ENCODE results near the gene STX11.

Gene STX11

GRCh38 chr6:144144996-144145395 is 5.3 kb upstream of the STX11 start:
- H4K8ac ChIP-seq (ENCODE audit: low read depth, low read length), result no peak overlapping the region
- no peak overlapping the region for H3K14ac ChIP-seq (ENCODE audit: low read length)
- no peak overlapping the region for H2AK5ac ChIP-seq (ENCODE audit: low read length)
- peaks cover 9% of the 10 kb centered on the region for H3K27me3 ChIP-seq (ENCODE audit: insufficient read depth, low read length)
- peaks cover 0 to 2% of the 10 kb centered on the region in 2 experiments for H3K4me1 ChIP-seq (ENCODE audit: control insufficient read depth in 1 of 2, insufficient read depth in 2 of 2, low read length in 2 of 2)
- no peak overlapping the region for H2BK5ac ChIP-seq (ENCODE audit: low read depth, low read length, poor library complexity)
- no peak overlapping the region for H3K4ac ChIP-seq (ENCODE audit: low read depth, low read length)
- H3K36me3 ChIP-seq (ENCODE audit: control insufficient read depth in 1 of 2, insufficient read depth in 2 of 2, low read length in 2 of 2), result no peaks in the 10 kb centered on the region
- WGBS (ENCODE audit: extremely low coverage, insufficient coverage, insufficient read length), result no CpG with 5 or more reads among the region's 1 CpG
- no peak overlapping the region for H3K23ac ChIP-seq (ENCODE audit: low read length)
- H3K18ac ChIP-seq (ENCODE audit: low read length), result no peak overlapping the region
- H2BK12ac ChIP-seq (ENCODE audit: low read length), result no peak overlapping the region
- no peak overlapping the region for H2AFZ ChIP-seq (ENCODE audit: insufficient read depth, low read length, poor library complexity)
- H3K79me1 ChIP-seq (ENCODE audit: low read length), result no peaks in the 10 kb centered on the region
- H3K27ac ChIP-seq (ENCODE audit: low read depth, low read length), result no peak overlapping the region
- H3K4me3 ChIP-seq (ENCODE audit: low read depth, low read length), result no peak overlapping the region
- no peak overlapping the region for H4K12ac ChIP-seq (ENCODE audit: low read depth, low read length)
- no peaks in the 10 kb centered on the region for H3K79me2 ChIP-seq (ENCODE audit: control insufficient read depth, insufficient read depth, low read length, poor library complexity)
- no peak overlapping the region for H3K4me2 ChIP-seq (ENCODE audit: low read length)
- H2BK120ac ChIP-seq (ENCODE audit: insufficient read depth, low read length, poor library complexity), result no peak overlapping the region
- H4K91ac ChIP-seq (ENCODE audit: low read depth, low read length), result no peak overlapping the region
- H3K9ac ChIP-seq (ENCODE audit: low read length), result no peak overlapping the region
- no peak for DNase-seq
- H3K9me3 ChIP-seq (ENCODE audit: insufficient read depth, low read depth, low read length), result peaks cover 4% of the 10 kb centered on the region

DNA sequence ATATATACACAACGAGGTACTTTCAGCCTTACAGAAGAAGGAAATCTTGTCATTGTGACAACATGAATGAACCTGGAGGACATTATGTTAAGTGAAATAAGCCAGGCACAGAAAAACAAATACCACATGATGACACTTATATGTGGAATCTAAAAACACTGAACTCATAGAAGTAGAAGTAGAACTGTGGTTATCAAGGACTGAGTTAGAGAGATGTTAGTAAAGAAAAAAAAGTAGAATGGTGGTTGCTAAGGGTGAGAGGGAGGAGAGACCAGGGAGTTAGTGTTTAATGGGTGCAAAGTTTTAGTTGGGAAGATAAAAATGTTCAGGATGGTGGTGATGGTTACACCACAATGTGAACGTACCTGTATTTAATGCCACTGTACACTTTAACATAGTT is 4.8 kb upstream of the STX11 start:
- no peak overlapping the region for H3K9ac ChIP-seq (ENCODE audit: low read length)
- no peak overlapping the region for H2BK120ac ChIP-seq (ENCODE audit: insufficient read depth, low read length, poor library complexity)
- H3K4me1 ChIP-seq (ENCODE audit: control insufficient read depth in 1 of 2, insufficient read depth in 2 of 2, low read length in 2 of 2), result peaks cover 0 to 2% of the 10 kb centered on the region in 2 experiments
- H3K79me2 ChIP-seq (ENCODE audit: control insufficient read depth, insufficient read depth, low read length, poor library complexity), result no peaks in the 10 kb centered on the region
- H3K27ac ChIP-seq (ENCODE audit: low read depth, low read length), result no peak overlapping the region
- H4K8ac ChIP-seq (ENCODE audit: low read depth, low read length), result no peak overlapping the region
- no peak overlapping the region for H3K4me3 ChIP-seq (ENCODE audit: low read depth, low read length)
- peaks cover 5% of the 10 kb centered on the region for H3K9me3 ChIP-seq (ENCODE audit: insufficient read depth, low read depth, low read length)
- no peak overlapping the region for H4K91ac ChIP-seq (ENCODE audit: low read depth, low read length)
- no peak for DNase-seq
- no peak overlapping the region for H4K12ac ChIP-seq (ENCODE audit: low read depth, low read length)
- no CpG with 5 or more reads among the region's 2 CpGs for WGBS (ENCODE audit: extremely low coverage, insufficient coverage, insufficient read length)
- no peaks in the 10 kb centered on the region for H3K79me1 ChIP-seq (ENCODE audit: low read length)
- H2BK5ac ChIP-seq (ENCODE audit: low read depth, low read length, poor library complexity), result no peak overlapping the region
- no peak overlapping the region for H3K14ac ChIP-seq (ENCODE audit: low read length)
- peaks cover 12% of the 10 kb centered on the region for H3K27me3 ChIP-seq (ENCODE audit: insufficient read depth, low read length)
- H3K23ac ChIP-seq (ENCODE audit: low read length), result no peak overlapping the region
- no peak overlapping the region for H2AK5ac ChIP-seq (ENCODE audit: low read length)
- H3K4ac ChIP-seq (ENCODE audit: low read depth, low read length), result no peak overlapping the region
- H3K18ac ChIP-seq (ENCODE audit: low read length), result no peak overlapping the region
- no peak overlapping the region for H2BK12ac ChIP-seq (ENCODE audit: low read length)
- H3K36me3 ChIP-seq (ENCODE audit: control insufficient read depth in 1 of 2, insufficient read depth in 2 of 2, low read length in 2 of 2), result no peaks in the 10 kb centered on the region
- no peak overlapping the region for H2AFZ ChIP-seq (ENCODE audit: insufficient read depth, low read length, poor library complexity)
- H3K4me2 ChIP-seq (ENCODE audit: low read length), result no peak overlapping the region

GRCh38 chr6:144148886-144149285 is 1.4 kb upstream of the STX11 start:
- H3K79me1 ChIP-seq (ENCODE audit: low read length), result no peaks in the 10 kb centered on the region
- no peak overlapping the region for H3K4me2 ChIP-seq (ENCODE audit: low read length)
- H4K91ac ChIP-seq (ENCODE audit: low read depth, low read length), result no peak overlapping the region
- H3K9me3 ChIP-seq (ENCODE audit: insufficient read depth, low read depth, low read length), result peaks cover 5% of the 10 kb centered on the region
- no peak overlapping the region for H3K27ac ChIP-seq (ENCODE audit: low read depth, low read length)
- H4K12ac ChIP-seq (ENCODE audit: low read depth, low read length), result no peak overlapping the region
- H3K23ac ChIP-seq (ENCODE audit: low read length), result no peak overlapping the region
- no peak overlapping the region for H3K18ac ChIP-seq (ENCODE audit: low read length)
- H3K79me2 ChIP-seq (ENCODE audit: control insufficient read depth, insufficient read depth, low read length, poor library complexity), result no peaks in the 10 kb centered on the region
- no CpG with 5 or more reads among the region's 4 CpGs for WGBS (ENCODE audit: extremely low coverage, insufficient coverage, insufficient read length)
- no peak overlapping the region for H2AFZ ChIP-seq (ENCODE audit: insufficient read depth, low read length, poor library complexity)
- no peak overlapping the region for H3K4me3 ChIP-seq (ENCODE audit: low read depth, low read length)
- H4K8ac ChIP-seq (ENCODE audit: low read depth, low read length), result no peak overlapping the region
- no peak overlapping the region for H3K14ac ChIP-seq (ENCODE audit: low read length)
- no peak overlapping the region for H3K9ac ChIP-seq (ENCODE audit: low read length)
- H3K4ac ChIP-seq (ENCODE audit: low read depth, low read length), result no peak overlapping the region
- H2BK120ac ChIP-seq (ENCODE audit: insufficient read depth, low read length, poor library complexity), result no peak overlapping the region
- H3K36me3 ChIP-seq (ENCODE audit: control insufficient read depth in 1 of 2, insufficient read depth in 2 of 2, low read length in 2 of 2), result no peaks in the 10 kb centered on the region
- DNase-seq, result no peak
- H2BK5ac ChIP-seq (ENCODE audit: low read depth, low read length, poor library complexity), result no peak overlapping the region
- H2BK12ac ChIP-seq (ENCODE audit: low read length), result no peak overlapping the region
- H3K4me1 ChIP-seq (ENCODE audit: control insufficient read depth in 1 of 2, insufficient read depth in 2 of 2, low read length in 2 of 2), result peaks cover 0 to 2% of the 10 kb centered on the region in 2 experiments
- peaks cover 18% of the 10 kb centered on the region for H3K27me3 ChIP-seq (ENCODE audit: insufficient read depth, low read length)
- no peak overlapping the region for H2AK5ac ChIP-seq (ENCODE audit: low read length)

- H3K79me1 ChIP-seq (ENCODE audit: low read length), result no peaks in the 10 kb centered on the region
- DNase-seq, result peak; percentile 4 to 41
- H3K4ac ChIP-seq (ENCODE audit: low read depth, low read length), result no peak overlapping the region
- H2BK5ac ChIP-seq (ENCODE audit: low read depth, low read length, poor library complexity), result no peak overlapping the region
- peak overlapping the region; percentile 88 for H3K4me2 ChIP-seq (ENCODE audit: low read length)
- H2BK12ac ChIP-seq (ENCODE audit: low read length), result no peak overlapping the region
- no peak overlapping the region for H3K23ac ChIP-seq (ENCODE audit: low read length)
- peaks cover 5% of the 10 kb centered on the region for H3K9me3 ChIP-seq (ENCODE audit: insufficient read depth, low read depth, low read length)
- H3K14ac ChIP-seq (ENCODE audit: low read length), result no peak overlapping the region
- no peaks in the 10 kb centered on the region for H3K79me2 ChIP-seq (ENCODE audit: control insufficient read depth, insufficient read depth, low read length, poor library complexity)
- no peaks in the 10 kb centered on the region for H3K36me3 ChIP-seq (ENCODE audit: control insufficient read depth in 1 of 2, insufficient read depth in 2 of 2, low read length in 2 of 2)
- H2AFZ ChIP-seq (ENCODE audit: insufficient read depth, low read length, poor library complexity), result no peak overlapping the region
- no peak overlapping the region for H4K8ac ChIP-seq (ENCODE audit: low read depth, low read length)
- H3K4me1 ChIP-seq (ENCODE audit: control insufficient read depth in 1 of 2, insufficient read depth in 2 of 2, low read length in 2 of 2), result peaks cover 0 to 2% of the 10 kb centered on the region in 2 experiments
- no peak overlapping the region for H3K27ac ChIP-seq (ENCODE audit: low read depth, low read length)
- H4K91ac ChIP-seq (ENCODE audit: low read depth, low read length), result no peak overlapping the region
- no CpG with 5 or more reads among the region's 14 CpGs for WGBS (ENCODE audit: extremely low coverage, insufficient coverage, insufficient read length)
- no peak overlapping the region for H4K12ac ChIP-seq (ENCODE audit: low read depth, low read length)
- H3K27me3 ChIP-seq (ENCODE audit: insufficient read depth, low read length), result peaks cover 18% of the 10 kb centered on the region
- H3K18ac ChIP-seq (ENCODE audit: low read length), result no peak overlapping the region
- H3K9ac ChIP-seq (ENCODE audit: low read length), result no peak overlapping the region
- no peak overlapping the region for H2AK5ac ChIP-seq (ENCODE audit: low read length)
- H2BK120ac ChIP-seq (ENCODE audit: insufficient read depth, low read length, poor library complexity), result no peak overlapping the region
- peak overlapping the region; percentile 77 for H3K4me3 ChIP-seq (ENCODE audit: low read depth, low read length)
Observed at GRCh38 chr6:144149558-144149893, 791 bp upstream of the STX11 start.
